HK-2 (cell line): ENCODE results near the gene TACR1.
A peak's percentile ranks its signal among the peaks of the same experiment; 100 is the strongest.

Source experiments
- DNase-seq: peaks from one replicate; pipeline ENCODE4 v3.0.0-alpha.2; 2018; ENCODE audit not compliant: unreplicated experiment

TACR1 gene

DNA sequence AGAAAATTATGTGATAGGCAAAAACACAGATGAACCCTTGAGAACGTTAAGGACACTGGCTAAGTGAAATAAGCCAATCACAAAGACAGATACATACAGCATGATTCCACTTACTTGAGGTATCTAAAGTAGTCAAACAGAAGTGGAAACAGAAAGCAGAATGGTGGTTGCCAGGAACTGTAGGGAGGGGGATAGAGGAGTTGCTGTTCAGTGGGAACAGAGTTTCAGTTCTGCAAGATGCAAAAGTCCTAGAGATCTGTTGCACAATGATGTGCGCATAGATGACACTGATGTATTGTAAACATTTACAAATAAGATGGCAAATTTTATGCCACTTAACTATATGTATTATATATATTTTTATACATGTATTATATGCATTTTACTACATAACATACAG lies 181.2 kb downstream of the TACR1 start:
- no peak for DNase-seq

DNA sequence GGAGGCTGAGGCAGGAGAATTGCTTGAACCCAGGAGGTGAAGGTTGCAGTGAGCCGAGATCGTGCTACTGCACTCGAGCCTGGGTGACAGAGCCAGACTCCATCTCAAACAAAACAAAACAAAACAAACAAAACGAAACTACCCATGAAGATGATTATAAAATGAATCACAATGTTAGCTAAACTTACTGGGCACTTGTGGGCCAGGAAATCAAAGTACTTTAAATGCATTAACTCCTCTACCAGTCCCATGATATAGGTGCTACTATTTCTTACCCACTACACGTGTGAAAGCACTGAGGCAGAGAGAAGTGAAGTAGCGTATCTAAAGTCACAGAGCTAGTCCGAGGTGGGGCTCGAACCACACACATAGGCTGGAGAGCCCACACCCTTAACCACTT lies 187.2 kb downstream of the TACR1 start:
- no peak for DNase-seq

DNA sequence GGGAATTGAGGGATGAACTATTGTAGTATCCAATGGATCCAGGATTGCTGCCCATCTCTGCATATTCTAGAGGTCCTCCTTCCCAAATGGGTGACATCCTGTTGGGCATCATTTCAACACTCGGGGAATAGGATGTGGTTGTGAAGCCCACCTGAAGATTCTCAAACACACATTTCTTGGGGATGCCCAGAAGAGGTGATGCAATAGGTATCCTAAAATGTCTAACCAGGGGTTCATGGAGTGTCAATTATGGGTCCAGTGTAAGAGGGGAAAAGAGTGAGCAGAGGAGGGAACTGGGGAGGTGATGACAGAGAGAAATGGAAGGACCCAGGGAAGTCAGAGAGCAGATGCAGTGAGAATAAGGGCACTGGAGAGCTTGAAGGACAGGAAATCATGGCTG lies 188.7 kb downstream of the TACR1 start:
- DNase-seq, result no peak

GRCh38 chr2:75007819-75008218 lies 191.5 kb downstream of the TACR1 start:
- no peak for DNase-seq

DNA sequence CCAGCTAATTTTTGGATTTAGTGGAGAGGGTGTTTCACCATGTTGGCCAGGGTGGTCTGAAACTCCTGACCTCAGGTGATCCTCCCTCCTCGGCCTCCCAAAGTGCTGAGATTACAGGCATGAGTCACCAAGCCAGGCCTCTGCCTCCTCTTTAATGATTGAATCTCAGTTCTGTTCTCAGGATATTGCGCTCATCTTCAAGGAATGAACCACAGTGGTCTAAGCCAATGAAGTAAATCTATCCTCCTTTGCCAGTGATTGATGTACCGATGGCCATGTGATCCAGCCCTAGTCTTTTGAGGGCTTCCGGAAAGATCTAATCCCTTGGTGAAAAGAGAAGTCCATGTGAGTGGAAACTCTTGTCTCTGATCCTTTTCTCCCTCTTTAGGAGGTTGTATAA lies 192.3 kb downstream of the TACR1 start:
- DNase-seq, result peak; percentile 11

DNA sequence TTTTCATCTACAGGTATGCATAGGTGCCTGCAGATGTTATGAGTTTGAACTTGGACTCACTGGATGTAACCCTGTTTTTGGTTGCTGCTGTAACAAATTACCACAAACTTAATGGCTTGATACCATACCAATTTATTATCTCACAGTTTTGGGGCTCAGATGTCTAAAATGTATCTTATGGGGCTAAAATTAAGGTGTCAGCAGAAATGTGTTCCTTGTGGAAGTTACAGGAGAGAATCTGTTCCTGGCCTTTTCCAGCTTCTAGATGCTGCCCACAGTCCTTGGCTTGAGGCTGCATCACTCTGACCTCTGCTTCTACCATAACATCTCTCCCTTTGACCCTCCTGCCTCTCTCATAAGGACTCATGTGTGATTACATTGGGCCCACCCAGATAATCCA lies 193.3 kb downstream of the TACR1 start:
- no peak for DNase-seq

DNA sequence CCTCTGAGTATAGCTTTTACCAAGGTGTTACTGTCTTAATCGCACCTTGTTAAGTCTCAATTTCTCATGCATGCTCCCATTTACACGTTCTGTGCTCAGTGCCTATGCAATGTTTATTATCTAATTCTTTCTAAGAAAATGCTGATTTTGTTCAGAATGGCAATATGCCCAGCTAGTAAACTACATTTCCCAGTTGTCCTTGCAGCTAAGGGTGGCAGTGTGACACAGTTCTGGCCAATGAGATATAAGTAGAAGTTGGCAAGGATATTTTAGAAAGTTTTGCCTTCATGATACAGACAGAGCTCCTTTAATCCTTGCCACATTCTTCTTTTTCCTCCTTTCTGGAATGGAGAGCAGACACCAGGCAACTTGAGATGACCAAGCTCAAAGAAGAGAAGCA lies 195.5 kb downstream of the TACR1 start:
- DNase-seq, result no peak

GRCh38 chr2:75003276-75003675 lies 196.0 kb downstream of the TACR1 start:
- no peak for DNase-seq

GRCh38 chr2:75002007-75002406 lies 197.3 kb downstream of the TACR1 start:
- no peak for DNase-seq

DNA sequence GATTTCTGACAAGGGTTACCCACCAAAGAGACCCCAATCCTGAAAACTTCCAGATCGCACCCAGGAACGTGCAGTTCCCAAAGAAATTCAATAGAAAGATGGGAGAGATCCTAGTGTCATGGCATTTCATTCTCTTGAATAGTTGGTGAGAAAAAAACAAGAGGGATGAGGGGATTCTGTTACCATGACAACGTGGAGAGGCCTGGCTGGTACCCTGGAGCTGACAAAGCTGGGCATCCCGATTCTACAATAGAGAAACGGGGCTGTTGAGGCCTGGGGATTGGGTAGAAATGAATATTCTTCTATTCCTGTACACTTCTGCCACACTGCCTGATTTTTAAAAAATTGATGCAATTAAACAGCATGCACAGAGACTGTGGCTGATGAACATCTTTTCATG lies 199.9 kb downstream of the TACR1 start:
- DNase-seq, result no peak
